H9 (cell line): ENCODE results near the gene SPATA2L. TPM values are rescaled to one million over a fixed set of nuclear protein-coding genes. Genes with fewer than 3 reads are reported as not detected.

Experiments
- DNase-seq: peaks from one replicate; pipeline ENCODE4 v3.0.0-alpha.2; 2017
- H2AFZ ChIP-seq: one replicate; pipeline ENCODE4 v1.6.1; 2013; ENCODE audit warnings: mild to moderate bottlenecking, low read length, control low read depth, moderate library complexity
- H2AK5ac ChIP-seq: 2 replicates; pipeline ENCODE4 v1.6.1; 2013; ENCODE audit warnings: low read length, control low read depth, mixed read lengths; ENCODE audit not compliant: insufficient read length
- H2BK120ac ChIP-seq: one replicate; pipeline ENCODE4 v1.6.1; 2013; ENCODE audit warnings: low read depth, mild to moderate bottlenecking, low read length, control low read depth, inconsistent platforms; ENCODE audit not compliant: poor library complexity, severe bottlenecking
- H2BK12ac ChIP-seq: 2 replicates; pipeline ENCODE4 v1.6.1; 2013; ENCODE audit warnings: low read length, control low read depth, mixed read lengths, low read depth; ENCODE audit not compliant: insufficient read length
- H2BK15ac ChIP-seq: 2 replicates; pipeline ENCODE4 v1.6.1; 2013; ENCODE audit warnings: low read depth, low read length, control low read depth
- H2BK20ac ChIP-seq: one replicate; pipeline ENCODE4 v1.6.1; 2013; ENCODE audit warnings: low read depth, mild to moderate bottlenecking, low read length, control low read depth, inconsistent platforms; ENCODE audit not compliant: poor library complexity, severe bottlenecking
- H2BK5ac ChIP-seq: 2 replicates; pipeline ENCODE4 v1.6.1; 2013; ENCODE audit warnings: low read length, control low read depth, mixed read lengths; ENCODE audit not compliant: insufficient read length
- H3K14ac ChIP-seq: 2 replicates; pipeline ENCODE4 v1.6.1; 2013; ENCODE audit warnings: low read length, control low read depth; ENCODE audit not compliant: insufficient read depth
- H3K18ac ChIP-seq: 2 replicates; pipeline ENCODE4 v1.6.1; 2013; ENCODE audit warnings: low read depth, mild to moderate bottlenecking, mixed read lengths, low read length, control low read depth; ENCODE audit not compliant: insufficient read length
- H3K23ac ChIP-seq: 2 replicates; pipeline ENCODE4 v1.6.1; 2013; ENCODE audit warnings: low read length, control low read depth, mixed read lengths, low read depth; ENCODE audit not compliant: insufficient read length
- H3K23me2 ChIP-seq: 2 replicates; pipeline ENCODE4 v1.6.1; 2013; ENCODE audit warnings: low read depth, mild to moderate bottlenecking, mixed read lengths, low read length, control low read depth; ENCODE audit not compliant: insufficient read length, poor library complexity, severe bottlenecking
- H3K27ac ChIP-seq: 2 replicates; pipeline ENCODE4 v1.5.1; 2013; ENCODE audit warnings: low read length, control low read depth, mixed read lengths, low read depth; ENCODE audit not compliant: insufficient read length
- H3K27me3 ChIP-seq: 2 replicates; pipeline ENCODE4 v1.6.1; 2013; ENCODE audit warnings: low read length, control low read depth, inconsistent platforms; ENCODE audit not compliant: insufficient read depth
- H3K4ac ChIP-seq: 2 replicates; pipeline ENCODE4 v1.6.1; 2013; ENCODE audit warnings: low read depth, mild to moderate bottlenecking, control low read depth, inconsistent platforms, low read length, moderate library complexity
- H3K4me1 ChIP-seq: 2 replicates; pipeline ENCODE4 v1.6.1; 2013; ENCODE audit warnings: low read length, control low read depth, inconsistent platforms; ENCODE audit not compliant: insufficient read depth
- H3K4me2 ChIP-seq: 2 replicates; pipeline ENCODE4 v1.6.1; 2013; ENCODE audit warnings: low read length, control low read depth, mixed read lengths; ENCODE audit not compliant: insufficient read length, insufficient read depth
- H3K56ac ChIP-seq: 2 replicates; pipeline ENCODE4 v1.6.1; 2013; ENCODE audit warnings: low read depth, mild to moderate bottlenecking, mixed read lengths, low read length, control low read depth; ENCODE audit not compliant: insufficient read length
- H3K79me1 ChIP-seq: 2 replicates; pipeline ENCODE4 v1.6.1; 2013; ENCODE audit warnings: low read depth, mild to moderate bottlenecking, moderate library complexity, low read length, control low read depth, inconsistent platforms; ENCODE audit not compliant: insufficient read depth, poor library complexity, severe bottlenecking
- H3K79me2 ChIP-seq: 2 replicates; pipeline ENCODE4 v1.6.1; 2013; ENCODE audit warnings: low read length, control low read depth, inconsistent platforms; ENCODE audit not compliant: insufficient read depth
- H3K9ac ChIP-seq: 2 replicates; pipeline ENCODE4 v1.6.1; 2013; ENCODE audit warnings: low read length, control low read depth, mixed read lengths; ENCODE audit not compliant: insufficient read length; ENCODE audit errors: extremely low read depth
- H3K9me3 ChIP-seq: one replicate; pipeline ENCODE4 v1.6.1; 2013; ENCODE audit warnings: low read depth, low read length, inconsistent platforms; ENCODE audit not compliant: control insufficient read depth
- H3T11ph ChIP-seq: one replicate; pipeline ENCODE4 v1.6.1; 2013; ENCODE audit warnings: mild to moderate bottlenecking, low read length, control low read depth, inconsistent platforms
- H4K20me1 ChIP-seq: one replicate; pipeline ENCODE4 v1.6.1; 2013; ENCODE audit not compliant: control insufficient read depth, insufficient read length, insufficient read depth
- H4K5ac ChIP-seq: 2 replicates; pipeline ENCODE4 v1.6.1; 2013; ENCODE audit warnings: low read depth, mild to moderate bottlenecking, mixed read lengths, low read length, control low read depth; ENCODE audit not compliant: insufficient read length
- H4K8ac ChIP-seq: replicated peaks from 2 replicates; pipeline ENCODE4 v1.6.1; 2013; ENCODE audit warnings: low read length, control low read depth, mixed read lengths, low read depth; ENCODE audit not compliant: insufficient read length
- H4K91ac ChIP-seq: 2 replicates; pipeline ENCODE4 v1.6.1; 2013; ENCODE audit warnings: low read depth, mild to moderate bottlenecking, moderate library complexity, mixed read lengths, low read length, control low read depth; ENCODE audit not compliant: insufficient read length
- H3K27ac Mint-ChIP-seq, 3 experiments: 2 replicates in 2 of 3; 3 replicates in 1 of 3; pipeline ENCODE4 v1.8.0; 2020 to 2021; ENCODE audit warnings: mixed read lengths in 3 of 3, mild to moderate bottlenecking in 1 of 3, moderate library complexity in 1 of 3
- H3K27me3 Mint-ChIP-seq: 2 replicates; pipeline ENCODE4 v1.8.0; 2021; ENCODE audit warnings: low read depth, mild to moderate bottlenecking, moderate library complexity, mixed read lengths
- H3K36me3 Mint-ChIP-seq, 3 experiments: 2 replicates in 2 of 3; 3 replicates in 1 of 3; pipeline ENCODE4 v1.8.0; 2020 to 2021; ENCODE audit warnings: low read depth in 3 of 3, mixed read lengths in 3 of 3; ENCODE audit not compliant: insufficient read depth in 1 of 3
- H3K4me1 Mint-ChIP-seq, 2 experiments: 2 replicates each; pipeline ENCODE4 v1.8.0; 2020; ENCODE audit warnings: mixed read lengths in 2 of 2
- H3K4me3 Mint-ChIP-seq, 2 experiments: 2 replicates in 1 of 2; 3 replicates in 1 of 2; pipeline ENCODE4 v1.8.0; 2020 to 2021; ENCODE audit warnings: mild to moderate bottlenecking in 2 of 2, mixed read lengths in 2 of 2, moderate library complexity in 1 of 2
- H3K9me3 Mint-ChIP-seq, 2 experiments: 2 replicates in 1 of 2; 3 replicates in 1 of 2; pipeline ENCODE4 v1.8.0; 2020; ENCODE audit warnings: mild to moderate bottlenecking in 2 of 2, mixed read lengths in 2 of 2, moderate library complexity in 1 of 2
- CTCF ChIP-seq: fragments of 200-600 bp; sonication (generic); conservative IDR thresholded peaks from 3 replicates; pipeline ENCODE4 v1.8.0; 2021; ENCODE audit warnings: antibody characterized with exemption, mild to moderate bottlenecking
- WGBS: extraction: QIAGEN DNeasy Blood & Tissue Kit; methylation state at CpG from one replicate; pipeline ENCODE4 v1.1.7; 2013; ENCODE audit warnings: missing lambda C conversion rate, low lambda C conversion rate, mixed read lengths; ENCODE audit not compliant: insufficient read length; ENCODE audit errors: extremely low coverage; 5-methylcytosine and 5-hydroxymethylcytosine counted together
- total RNA-seq: library from RNA; stranded (reverse); gene quantifications from 2 replicates; pipeline ENCODE4 v1.2.1, GENCODE V29; 2021

The SPATA2L gene
- total RNA-seq, 1 experiment from 2014 or later, result 27.1 TPM

DNA sequence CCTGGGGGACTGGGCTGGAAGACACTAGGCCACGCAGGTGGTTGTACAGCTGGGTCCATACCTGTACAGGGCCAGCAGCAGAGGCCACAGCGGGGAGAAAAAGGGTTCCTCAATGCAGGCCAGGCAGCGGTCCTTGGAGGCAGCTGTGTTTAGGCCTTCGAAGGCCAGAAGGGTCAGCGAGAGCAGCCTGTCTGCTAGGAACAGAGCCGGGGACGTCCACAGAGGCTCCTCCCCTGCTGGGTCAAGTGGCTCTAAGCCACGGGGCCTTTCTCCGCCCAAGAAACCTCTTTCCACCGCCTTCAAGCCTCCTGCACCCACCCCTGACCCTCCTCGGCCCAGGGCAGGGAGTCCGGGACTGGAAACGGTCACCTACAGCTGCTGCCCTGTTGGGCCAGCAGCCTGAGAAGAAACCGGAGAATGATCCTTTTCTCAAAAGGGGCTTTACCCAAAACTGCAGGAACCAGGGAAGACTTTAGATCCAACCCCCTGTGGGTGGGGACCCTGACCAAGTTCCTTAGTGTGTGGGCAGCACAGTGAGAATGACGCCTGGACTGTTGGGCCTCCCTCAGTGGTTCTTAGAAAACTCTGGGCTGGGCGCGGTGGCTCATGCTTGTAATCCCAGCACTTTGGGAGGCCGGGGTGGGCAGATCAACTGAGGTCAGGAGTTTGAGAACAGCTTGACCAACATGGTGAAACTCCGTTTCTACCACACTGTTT, 8.4 kb upstream of the SPATA2L start:
- Histone ChIP-seq H4K8ac (no peak overlapping the region), H3K56ac (no peak overlapping the region), H2BK12ac (no peak overlapping the region), H3K18ac (no peak overlapping the region), H4K5ac (no peak overlapping the region), H3K4me2 (no peak overlapping the region), H3K27ac (no peak overlapping the region), H3K79me1 (no peaks in the 10 kb centered on the region), H2BK5ac (no peak overlapping the region), H3K4me1 (no peaks in the 10 kb centered on the region), H3K9ac (no peak overlapping the region), H3K27me3 (no peaks in the 10 kb centered on the region), H3K23ac (no peak overlapping the region), H3K79me2 (no peaks in the 10 kb centered on the region), H3K4ac (no peak overlapping the region), H2AFZ (no peak overlapping the region), H2BK15ac (no peak overlapping the region), H4K20me1 (no peaks in the 10 kb centered on the region), H2BK120ac (no peak overlapping the region), H4K91ac (no peak overlapping the region), H2BK20ac (no peak overlapping the region), H3K9me3 (no peaks in the 10 kb centered on the region), H3K23me2 (peaks cover 11% of the 10 kb centered on the region), H3T11ph (no peak overlapping the region), H2AK5ac (no peak overlapping the region), H3K14ac (no peak overlapping the region)
- Mint-ChIP-seq H3K27me3 (peaks cover 18% of the 10 kb centered on the region), H3K36me3 (peaks cover 7 to 17% (median 10%) of the 10 kb centered on the region in 3 experiments; a peak in 6 of 7 replicates), H3K4me1 (peaks cover 13 to 18% of the 10 kb centered on the region in 2 experiments), H3K9me3 (no peaks in the 10 kb centered on the region; a peak in 1 of 5 replicates), H3K4me3 (peak overlapping the region in 1 of 2 experiments; percentile 59; a peak in 3 of 5 replicates), H3K27ac (no peak overlapping the region; a peak in 1 of 7 replicates)
- no CpG with 5 or more reads among the region's 19 CpGs for WGBS
- no peak for DNase-seq
- no peak for TF ChIP-seq CTCF
